IPS DF 6.9 (cell line): ENCODE measurements around the gene MEX3D.
A peak's percentile ranks its signal among the peaks of the same experiment; 100 is the strongest.
"Not testable (repeated sequence)": the region's sequence is repeated elsewhere in the genome, so short reads cannot be mapped to it uniquely, and the experiment has no call there.

Experiments used
- DNase-seq: peaks from one replicate; pipeline ENCODE4 v3.0.0-alpha.2; 2013; ENCODE audit warnings: low read depth, low spot score
- H3K27ac ChIP-seq: one replicate; pipeline ENCODE4 v1.5.1; 2013; ENCODE audit warnings: low read length, control low read depth
- H3K27me3 ChIP-seq: 2 replicates; pipeline ENCODE4 v1.6.1; 2013; ENCODE audit warnings: mild to moderate bottlenecking, low read length; ENCODE audit not compliant: control insufficient read depth, insufficient read depth
- H3K36me3 ChIP-seq: 2 replicates; pipeline ENCODE4 v1.6.1; 2013; ENCODE audit warnings: low read length; ENCODE audit not compliant: control insufficient read depth, insufficient read depth
- H3K4me1 ChIP-seq: 2 replicates; pipeline ENCODE4 v1.6.1; 2013; ENCODE audit warnings: low read length; ENCODE audit not compliant: control insufficient read depth, insufficient read depth
- H3K4me3 ChIP-seq: 2 replicates; pipeline ENCODE4 v1.5.1; 2013; ENCODE audit warnings: mild to moderate bottlenecking, low read length
- H3K9me3 ChIP-seq: 2 replicates; pipeline ENCODE4 v1.6.1; 2013; ENCODE audit warnings: low read length, inconsistent platforms; ENCODE audit not compliant: control insufficient read depth, insufficient read depth
- WGBS: extraction: QIAGEN DNeasy Blood & Tissue Kit; methylation state at CpG from one replicate; pipeline ENCODE4 v1.1.7; 2013; ENCODE audit warnings: mixed read lengths, missing lambda C conversion rate; ENCODE audit not compliant: insufficient read length, insufficient coverage; 5-methylcytosine and 5-hydroxymethylcytosine counted together

MEX3D gene

DNA sequence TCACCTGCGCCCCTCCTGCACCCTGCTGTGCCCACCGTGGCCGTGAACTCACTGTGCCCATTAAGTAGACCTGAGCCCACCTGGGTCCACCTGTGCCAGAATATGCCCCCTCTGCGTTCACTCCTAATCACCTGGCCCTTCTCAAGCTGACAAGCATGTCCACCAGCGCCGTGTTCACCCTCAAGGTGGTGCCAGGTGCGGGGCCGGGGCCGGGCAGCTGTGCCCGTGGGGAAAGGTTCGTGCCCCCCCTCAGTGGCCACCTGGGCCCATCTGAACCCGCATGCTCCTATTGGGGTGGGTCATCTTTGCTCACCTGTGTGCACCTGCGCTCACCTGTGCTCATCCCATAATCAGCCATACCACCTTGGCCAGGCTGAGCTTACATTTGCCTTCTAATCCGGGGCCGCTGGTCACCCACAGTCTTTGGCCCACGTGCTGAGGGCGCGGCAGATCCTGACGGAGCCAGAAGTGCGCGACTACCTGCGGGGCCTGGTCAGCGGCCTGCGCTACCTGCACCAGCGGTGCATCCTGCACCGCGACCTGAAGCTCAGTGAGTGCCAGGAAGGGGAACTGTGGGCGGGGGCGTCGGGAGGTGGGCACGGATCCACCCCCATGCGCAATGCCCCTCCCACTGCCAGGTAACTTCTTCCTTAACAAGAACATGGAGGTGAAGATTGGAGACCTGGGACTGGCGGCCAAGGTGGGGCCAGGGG lies 41.9 kb downstream of the MEX3D start:
- WGBS = no CpG with 5 or more reads among the region's 33 CpGs
- DNase-seq = no peak
- peaks cover 14% of the 10 kb centered on the region; the same call in 1 of the 2 replicates for H3K27me3 ChIP-seq

GRCh38 chr19:1525343-1525742 lies 42.8 kb downstream of the MEX3D start:
- no CpG with 5 or more reads among the region's 31 CpGs for WGBS
- Histone ChIP-seq H3K9me3 (no peaks in the 10 kb centered on the region), H3K4me3 (no peak overlapping the region; the same call in 1 of the 2 replicates), H3K4me1 (no peaks in the 10 kb centered on the region), H3K36me3 (no peaks in the 10 kb centered on the region), H3K27ac (no peak overlapping the region), H3K27me3 (peaks cover 14% of the 10 kb centered on the region; the same call in 1 of the 2 replicates)
- no peak for DNase-seq

More for the DNA sequence above, 41.9 kb downstream of the MEX3D start:
- H3K4me1 ChIP-seq = no peaks in the 10 kb centered on the region
- H3K27ac ChIP-seq = no peak overlapping the region
- no peaks in the 10 kb centered on the region for H3K36me3 ChIP-seq
- no peaks in the 10 kb centered on the region for H3K9me3 ChIP-seq
- H3K4me3 ChIP-seq = no peak overlapping the region

- Histone ChIP-seq H3K4me3 (no peak overlapping the region), H3K27me3 (peaks cover 14% of the 10 kb centered on the region; the same call in 1 of the 2 replicates), H3K9me3 (no peaks in the 10 kb centered on the region), H3K36me3 (no peaks in the 10 kb centered on the region), H3K4me1 (no peaks in the 10 kb centered on the region), H3K27ac (no peak overlapping the region)
- no peak for DNase-seq
- no CpG with 5 or more reads among the region's 17 CpGs for WGBS
Observed at GRCh38 chr19:1524972-1525325, 43.2 kb downstream of the MEX3D start.

DNA sequence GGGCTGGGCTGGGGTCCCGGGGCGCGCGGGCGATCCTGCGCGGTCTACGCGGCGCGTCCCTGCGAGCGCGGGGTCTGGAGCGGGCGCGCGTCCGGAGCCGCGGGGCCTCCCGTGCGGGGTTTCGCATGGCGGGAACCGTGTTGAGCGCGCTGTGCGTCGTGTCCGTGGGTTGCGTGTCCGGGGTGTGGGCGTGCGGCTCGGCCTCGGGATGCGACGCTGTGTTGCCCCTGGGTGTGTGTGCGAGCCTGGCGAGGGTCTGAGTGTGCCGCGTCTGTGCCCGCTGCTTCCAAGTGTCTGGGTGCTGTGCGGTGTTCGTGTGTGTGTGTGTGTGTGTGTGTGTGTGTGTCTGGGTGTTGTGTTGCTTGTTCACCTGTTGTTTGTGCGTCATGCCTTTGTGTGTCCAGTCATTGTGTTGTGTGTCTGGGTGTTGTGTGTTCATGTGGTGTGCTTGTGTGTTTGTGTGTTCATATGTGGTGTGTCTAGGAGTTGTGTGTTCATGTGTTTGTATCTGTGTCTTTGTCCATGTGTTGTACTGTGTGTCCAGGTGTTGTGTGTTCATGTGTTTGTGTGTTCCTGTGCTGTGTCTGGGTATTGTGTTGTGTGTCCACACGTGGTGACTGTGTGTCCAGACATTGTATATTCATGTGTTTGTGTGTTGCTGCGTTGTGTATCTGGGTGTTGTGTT lies 43.7 kb downstream of the MEX3D start:
- Histone ChIP-seq H3K4me1 (no peaks in the 10 kb centered on the region), H3K4me3 (peak overlapping the region; percentile 26; the same call in 1 of the 2 replicates), H3K9me3 (no peaks in the 10 kb centered on the region), H3K36me3 (no peaks in the 10 kb centered on the region), H3K27me3 (peaks cover 14% of the 10 kb centered on the region; the same call in 1 of the 2 replicates), H3K27ac (no peak overlapping the region)
- DNase-seq = no peak
- no CpG with 5 or more reads among the region's 49 CpGs for WGBS

DNA sequence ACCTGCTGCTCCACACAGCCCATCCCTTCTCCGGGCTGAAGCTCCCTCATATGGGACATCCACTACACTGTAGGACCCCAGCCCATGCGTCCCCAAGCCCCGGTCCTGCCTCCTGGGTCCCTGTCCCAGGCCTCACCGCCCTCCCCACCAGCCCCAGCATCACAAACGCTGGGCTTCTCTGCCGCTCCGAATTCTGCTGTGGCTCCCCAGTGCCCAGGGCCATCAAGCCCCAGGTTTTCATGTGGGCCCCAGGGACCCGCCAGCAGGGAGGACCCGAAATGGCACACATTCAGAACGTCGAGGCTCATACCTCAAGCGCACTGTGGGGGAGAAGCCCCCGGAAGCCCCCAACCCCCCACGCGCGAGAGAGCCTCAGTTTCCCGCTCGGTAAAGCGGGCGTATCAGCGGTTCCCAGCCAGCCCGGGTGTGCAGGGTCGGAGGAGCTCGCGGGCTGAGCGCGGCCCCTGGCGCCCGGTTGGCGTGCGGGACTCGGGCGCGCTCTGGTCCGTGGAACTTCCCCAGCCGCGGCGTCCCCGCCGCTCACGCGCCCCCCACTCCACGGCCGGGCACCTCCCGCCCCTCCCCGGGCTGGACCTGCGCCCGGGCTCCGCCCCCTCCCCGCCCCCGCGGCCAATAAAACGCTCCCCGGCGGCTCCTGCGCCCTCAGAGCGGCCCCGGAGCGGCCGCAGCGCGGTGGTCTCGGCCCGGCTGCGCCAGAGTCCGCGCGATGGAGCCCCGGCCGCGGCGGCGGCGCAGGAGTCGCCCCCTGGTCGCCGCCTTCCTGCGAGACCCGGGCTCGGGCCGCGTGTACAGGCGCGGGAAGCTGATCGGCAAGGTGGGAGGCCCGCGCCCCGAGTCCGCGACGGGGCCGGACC lies 44.5 kb downstream of the MEX3D start, which contains the start of gene PLK5:
TSS of gene PLK5 (plus strand) at position 666 of the 875 bp plus-strand sequence. CDS start 2,920 bp downstream, outside the sequence.
- Histone ChIP-seq H3K9me3 (no peaks in the 10 kb centered on the region), H3K4me1 (no peaks in the 10 kb centered on the region), H3K4me3 (peak within 1 kb of the TSS; percentile 26), H3K27ac (no peak within 1 kb of the TSS), H3K36me3 (no peaks in the 10 kb centered on the region), H3K27me3 (peaks cover 14% of the 10 kb centered on the region; the same call in 1 of the 2 replicates)
- WGBS = no CpG with 5 or more reads among the region's 92 CpGs
- DNase-seq = no peak

DNA sequence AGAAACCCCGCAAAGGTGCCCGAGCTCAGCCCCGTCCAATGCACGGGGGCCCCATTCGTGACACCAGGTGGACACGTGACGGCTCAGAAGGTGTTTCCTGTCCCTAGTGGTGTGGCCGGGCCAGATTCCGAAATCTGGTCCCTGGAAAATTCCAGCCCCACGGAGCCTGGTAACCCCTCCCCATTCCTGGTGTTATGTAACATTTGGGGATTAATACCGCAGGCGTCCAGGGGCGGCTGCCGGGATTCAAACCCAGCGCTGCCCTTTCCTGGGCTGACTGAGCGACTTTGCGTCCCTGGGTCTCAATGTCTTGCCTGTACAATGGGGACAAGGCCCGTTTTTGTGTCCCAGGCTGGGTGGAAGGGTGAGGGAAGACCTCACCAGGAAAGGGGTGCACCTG lies 45.3 kb downstream of the MEX3D start:
- Histone ChIP-seq H3K9me3 (no peaks in the 10 kb centered on the region), H3K4me1 (no peaks in the 10 kb centered on the region), H3K4me3 (no peak overlapping the region), H3K36me3 (no peaks in the 10 kb centered on the region), H3K27me3 (peaks cover 14% of the 10 kb centered on the region; the same call in 1 of the 2 replicates), H3K27ac (no peak overlapping the region)
- DNase-seq = no peak
- WGBS = no CpG with 5 or more reads among the region's 18 CpGs

GRCh38 chr19:1522061-1522460 lies 46.1 kb downstream of the MEX3D start:
- no CpG with 5 or more reads among the region's 10 CpGs for WGBS
- no peak for DNase-seq
- Histone ChIP-seq H3K27ac (no peak overlapping the region), H3K9me3 (no peaks in the 10 kb centered on the region), H3K36me3 (no peaks in the 10 kb centered on the region), H3K27me3 (peaks cover 14% of the 10 kb centered on the region; the same call in 1 of the 2 replicates), H3K4me3 (no peak overlapping the region), H3K4me1 (no peaks in the 10 kb centered on the region)

DNA sequence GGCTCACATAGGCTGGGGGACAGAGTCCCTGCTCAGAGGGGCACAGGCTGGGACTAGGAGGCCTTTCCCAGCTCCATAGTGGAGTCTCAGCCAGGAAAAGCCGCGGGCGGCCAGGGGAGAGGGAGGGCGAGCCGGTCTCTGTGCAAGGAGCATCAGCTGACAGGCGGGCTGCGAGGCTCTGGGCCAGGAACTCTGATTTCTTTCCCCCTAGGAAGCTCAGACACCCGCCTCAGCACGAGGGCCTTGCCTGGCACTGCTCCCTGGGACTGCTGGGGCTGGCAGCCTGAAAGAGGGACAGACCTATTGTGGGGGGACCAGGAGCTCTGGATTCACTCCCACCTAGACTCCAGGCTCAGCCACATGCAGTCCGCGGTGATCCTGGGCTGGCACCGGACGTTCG lies 46.5 kb downstream of the MEX3D start:
- no peak overlapping the region for H3K27ac ChIP-seq
- H3K36me3 ChIP-seq = no peaks in the 10 kb centered on the region
- H3K4me3 ChIP-seq = no peak overlapping the region
- H3K9me3 ChIP-seq = no peaks in the 10 kb centered on the region
- peaks cover 14% of the 10 kb centered on the region; the same call in 1 of the 2 replicates for H3K27me3 ChIP-seq
- no peak for DNase-seq
- no peaks in the 10 kb centered on the region for H3K4me1 ChIP-seq
- WGBS = no CpG with 5 or more reads among the region's 14 CpGs

- Histone ChIP-seq H3K4me3 (no peak overlapping the region), H3K4me1 (no peaks in the 10 kb centered on the region), H3K27ac (no peak overlapping the region), H3K27me3 (peaks cover 14% of the 10 kb centered on the region; the same call in 1 of the 2 replicates), H3K36me3 (no peaks in the 10 kb centered on the region), H3K9me3 (no peaks in the 10 kb centered on the region)
- whole genome bisulfite sequencing = no CpG with 5 or more reads among the region's 17 CpGs
- DNase-seq = no peak
Observed at GRCh38 chr19:1520203-1520780, 47.8 kb downstream of the MEX3D start.

GRCh38 chr19:1519802-1520201 lies 48.3 kb downstream of the MEX3D start:
- not testable (repeated sequence) for DNase-seq, H3K4me3 ChIP-seq, H3K27ac ChIP-seq, H3K9me3 ChIP-seq, H3K36me3 ChIP-seq, H3K4me1 ChIP-seq
- WGBS = no CpG with 5 or more reads among the region's 8 CpGs
- H3K27me3 ChIP-seq = peaks cover 11% of the 10 kb centered on the region; the same call in 1 of the 2 replicates
